Activated T-helper 1 cell treated with anti-CD3 and anti-CD28 coated beads, Interleukin-12 subunit alpha, Interleukin-12 subunit beta, Interleukin-2, Interleukin-4 antibody, amounts not matched to agents 30 ng/mL and 10 ng/mL and 1 ng/mL, durations not matched to agents 14 hours and 24 hours and 36 hours (primary cell): ENCODE results near the gene OSBPL1A. TPM values are rescaled to one million over a fixed set of nuclear protein-coding genes. Genes with fewer than 3 reads are reported as not detected.

Source experiments
- DNase-seq: peaks from one replicate; pipeline ENCODE4 v3.0.0; 2021; ENCODE audit warnings: low spot score
- H3K27ac Mint-ChIP-seq: one replicate; pipeline ENCODE4 v1.8.0; 2021; ENCODE audit warnings: mild to moderate bottlenecking, mixed read lengths
- H3K27me3 Mint-ChIP-seq: one replicate; pipeline ENCODE4 v1.8.0; 2022; ENCODE audit warnings: mild to moderate bottlenecking, moderate library complexity, mixed read lengths; ENCODE audit not compliant: insufficient read depth
- H3K36me3 Mint-ChIP-seq: one replicate; pipeline ENCODE4 v1.8.0; 2021; ENCODE audit warnings: low read depth, mixed read lengths
- H3K4me1 Mint-ChIP-seq: one replicate; pipeline ENCODE4 v1.8.0; 2021; ENCODE audit warnings: low read depth, mixed read lengths
- H3K4me3 Mint-ChIP-seq: one replicate; pipeline ENCODE4 v1.8.0; 2021; ENCODE audit warnings: mild to moderate bottlenecking, moderate library complexity, mixed read lengths
- H3K9me3 Mint-ChIP-seq: one replicate; pipeline ENCODE4 v1.8.0; 2021; ENCODE audit warnings: mixed read lengths
- intact Hi-C: fragments of 100-400 bp; cut with micrococcal nuclease; formaldehyde crosslinking; loops from one replicate; pipeline ENCODE4 v1.15.1; 2024
- total RNA-seq: library from RNA; stranded (reverse); gene quantifications from 2 replicates; pipeline ENCODE4 v1.2.3, GENCODE V29; 2022

OSBPL1A gene
- total RNA-seq, 1 donor from 2014 or later: 2.5 TPM

DNA sequence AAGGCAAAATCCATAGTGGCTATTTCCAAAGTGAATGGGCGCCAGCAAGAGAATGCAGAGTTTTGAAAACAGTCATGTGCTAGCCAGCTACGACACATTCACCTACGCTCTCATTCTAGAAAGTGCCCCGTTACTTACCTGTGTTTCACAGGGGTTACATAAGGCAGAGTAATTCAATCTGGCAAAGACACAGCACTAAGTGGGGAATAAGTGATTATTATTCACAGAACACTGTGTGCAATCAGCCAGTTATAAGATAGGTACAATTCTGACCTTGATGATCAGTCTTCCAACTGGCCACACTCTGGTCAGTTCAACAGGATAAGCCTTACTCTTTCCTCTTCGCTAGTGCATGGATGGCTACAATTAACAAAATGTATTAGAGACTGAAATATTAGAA lies 152.9 kb downstream of the OSBPL1A start:
- peaks cover 7% of the 10 kb centered on the region for H3K27me3 Mint-ChIP-seq
- intact Hi-C loops: no loop called here
- DNase-seq: no peak
- no peaks in the 10 kb centered on the region for H3K4me1 Mint-ChIP-seq
- no peak overlapping the region for H3K4me3 Mint-ChIP-seq
- no peaks in the 10 kb centered on the region for H3K9me3 Mint-ChIP-seq
- H3K36me3 Mint-ChIP-seq: no peaks in the 10 kb centered on the region
- no peak overlapping the region for H3K27ac Mint-ChIP-seq

DNA sequence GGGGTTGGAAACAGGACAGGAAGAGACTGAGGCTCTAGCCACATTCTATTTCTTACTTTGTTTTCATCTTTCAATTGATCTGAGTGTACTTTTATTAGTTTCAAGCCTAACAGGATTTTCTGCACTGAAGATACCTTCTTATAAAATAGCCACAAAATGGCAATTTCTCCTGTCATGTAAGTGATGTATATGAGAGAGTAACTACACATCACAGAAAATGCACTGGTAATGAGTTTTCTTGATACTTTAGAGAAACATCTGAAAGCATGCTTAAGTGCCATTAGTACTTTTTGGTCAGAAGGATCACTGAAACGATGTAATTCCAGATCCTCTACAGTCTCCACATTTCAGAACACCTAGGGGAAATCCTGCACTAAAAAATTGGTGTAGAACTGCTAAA lies 153.9 kb downstream of the OSBPL1A start:
- Mint-ChIP-seq H3K27me3 (peaks cover 7% of the 10 kb centered on the region), H3K4me1 (no peaks in the 10 kb centered on the region), H3K9me3 (no peaks in the 10 kb centered on the region), H3K27ac (no peak overlapping the region), H3K4me3 (no peak overlapping the region), H3K36me3 (no peaks in the 10 kb centered on the region)
- no peak for DNase-seq
- intact Hi-C loops: no loop called here

DNA sequence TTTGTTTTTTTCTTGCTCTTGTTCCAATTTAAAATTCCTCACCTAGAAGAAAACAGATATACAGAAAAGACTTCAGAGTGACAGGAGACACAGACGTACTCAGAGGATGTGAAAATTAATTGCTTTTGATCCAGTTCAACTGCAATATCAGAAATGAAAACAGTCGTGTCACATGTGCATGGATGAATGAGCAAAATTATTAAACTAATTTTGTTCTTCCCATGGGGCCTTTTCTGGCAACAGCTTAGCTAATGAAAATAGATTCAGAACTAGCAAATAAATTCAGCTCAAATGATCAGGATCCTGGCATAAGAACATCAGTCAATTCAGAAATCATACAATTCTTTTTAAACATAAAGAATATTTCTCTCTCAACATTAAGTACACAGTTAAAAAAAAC lies 158.3 kb downstream of the OSBPL1A start:
- intact Hi-C loops: no loop called here
- H3K27ac Mint-ChIP-seq: no peak overlapping the region
- H3K9me3 Mint-ChIP-seq: no peaks in the 10 kb centered on the region
- H3K4me1 Mint-ChIP-seq: no peaks in the 10 kb centered on the region
- no peak for DNase-seq
- no peaks in the 10 kb centered on the region for H3K36me3 Mint-ChIP-seq
- H3K4me3 Mint-ChIP-seq: no peak overlapping the region
- H3K27me3 Mint-ChIP-seq: peaks cover 11% of the 10 kb centered on the region

DNA sequence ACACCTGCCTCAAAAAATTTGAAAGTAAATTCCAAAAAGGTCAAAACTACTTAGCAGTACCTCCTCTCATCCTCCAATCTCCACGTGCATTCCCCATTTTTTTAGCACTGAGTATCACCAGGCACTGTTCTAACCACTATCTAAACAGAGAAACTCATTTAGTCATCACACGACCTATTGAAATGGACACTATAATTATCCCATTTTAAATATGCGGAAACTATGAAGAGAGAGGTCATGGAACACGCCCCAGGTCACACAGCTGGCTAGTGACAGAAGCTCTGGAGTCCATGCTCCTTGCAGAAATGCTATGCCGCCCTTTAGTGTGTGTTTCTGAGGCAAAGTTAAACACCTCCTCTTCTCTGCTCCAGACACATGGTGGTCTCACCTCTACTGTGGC lies 159.2 kb downstream of the OSBPL1A start:
- Mint-ChIP-seq H3K4me3 (no peak overlapping the region), H3K27ac (no peak overlapping the region), H3K9me3 (no peaks in the 10 kb centered on the region), H3K4me1 (no peaks in the 10 kb centered on the region), H3K36me3 (no peaks in the 10 kb centered on the region), H3K27me3 (peaks cover 11% of the 10 kb centered on the region)
- intact Hi-C loops: no loop called here
- no peak for DNase-seq

DNA sequence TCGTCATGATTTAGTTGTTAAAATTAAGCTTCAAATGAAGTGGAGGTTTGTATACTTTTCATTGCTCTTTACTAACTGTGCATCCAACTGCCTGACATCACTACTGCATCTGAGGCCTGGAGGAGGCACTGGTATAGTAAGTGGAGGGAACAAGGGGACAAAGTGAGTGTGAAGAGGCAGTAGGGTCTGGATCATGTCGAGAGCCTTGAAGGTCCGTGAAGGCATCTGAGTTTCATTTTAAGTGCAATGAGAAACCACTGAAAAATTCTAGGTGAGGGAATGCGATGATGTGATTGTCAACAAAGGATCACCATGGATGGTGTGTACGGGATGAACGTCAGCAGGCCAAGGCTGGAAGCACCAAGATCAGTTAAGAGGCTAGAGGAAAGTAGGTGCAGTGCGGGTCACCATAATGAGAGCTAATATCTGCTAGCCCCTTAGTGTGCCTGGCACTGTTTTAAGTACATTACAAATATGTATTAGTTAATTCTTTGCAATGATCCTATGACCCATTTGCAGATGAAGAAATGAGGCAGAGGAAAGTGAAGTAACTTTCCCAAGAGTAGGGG lies 162.7 kb downstream of the OSBPL1A start:
- Mint-ChIP-seq H3K27me3 (peaks cover 4% of the 10 kb centered on the region), H3K4me1 (no peaks in the 10 kb centered on the region), H3K9me3 (no peaks in the 10 kb centered on the region), H3K36me3 (no peaks in the 10 kb centered on the region), H3K4me3 (no peak overlapping the region), H3K27ac (no peak overlapping the region)
- intact Hi-C loops: no loop called here
- no peak for DNase-seq

DNA sequence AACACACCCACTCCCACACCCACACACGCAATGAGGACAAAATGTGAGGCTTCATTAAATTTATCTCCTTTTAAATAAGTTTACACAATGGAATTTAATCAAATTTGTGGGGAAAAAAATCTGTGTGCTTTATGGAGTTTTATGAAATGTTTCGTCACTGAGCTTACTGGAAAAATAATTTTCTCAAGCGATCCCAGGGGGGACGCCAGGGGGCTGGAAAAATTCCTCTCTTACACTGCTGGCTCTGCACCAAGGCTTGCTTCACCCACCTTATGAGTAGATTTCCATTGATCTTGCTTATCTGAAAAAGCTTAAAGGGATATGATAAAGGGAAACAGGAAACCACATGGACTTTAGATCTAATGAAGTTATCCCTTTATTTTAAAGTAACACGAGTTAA lies 163.3 kb downstream of the OSBPL1A start:
- H3K27me3 Mint-ChIP-seq: peaks cover 4% of the 10 kb centered on the region
- H3K36me3 Mint-ChIP-seq: no peaks in the 10 kb centered on the region
- H3K4me3 Mint-ChIP-seq: no peak overlapping the region
- intact Hi-C loops: no loop called here
- no peak overlapping the region for H3K27ac Mint-ChIP-seq
- no peaks in the 10 kb centered on the region for H3K4me1 Mint-ChIP-seq
- DNase-seq: no peak
- no peaks in the 10 kb centered on the region for H3K9me3 Mint-ChIP-seq

DNA sequence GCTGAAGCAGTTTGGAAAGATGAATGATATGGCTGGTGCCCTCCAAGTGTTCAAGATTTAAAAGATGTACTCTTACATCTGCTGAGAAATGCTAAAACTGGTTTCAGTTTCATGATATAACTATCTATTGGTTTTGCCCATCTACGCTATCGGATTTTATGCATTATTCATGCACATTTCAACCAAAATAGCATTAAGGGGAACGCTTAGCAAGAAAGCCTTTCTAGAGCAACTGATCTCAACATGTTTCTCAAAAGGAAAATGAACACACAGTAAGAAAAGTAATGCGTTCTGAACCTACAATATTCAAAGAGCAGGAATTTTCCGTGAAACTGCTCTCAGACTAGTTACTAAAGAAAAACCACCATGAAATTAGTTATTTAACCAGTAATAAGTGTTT lies 164.8 kb downstream of the OSBPL1A start:
- H3K36me3 Mint-ChIP-seq: no peaks in the 10 kb centered on the region

DNA sequence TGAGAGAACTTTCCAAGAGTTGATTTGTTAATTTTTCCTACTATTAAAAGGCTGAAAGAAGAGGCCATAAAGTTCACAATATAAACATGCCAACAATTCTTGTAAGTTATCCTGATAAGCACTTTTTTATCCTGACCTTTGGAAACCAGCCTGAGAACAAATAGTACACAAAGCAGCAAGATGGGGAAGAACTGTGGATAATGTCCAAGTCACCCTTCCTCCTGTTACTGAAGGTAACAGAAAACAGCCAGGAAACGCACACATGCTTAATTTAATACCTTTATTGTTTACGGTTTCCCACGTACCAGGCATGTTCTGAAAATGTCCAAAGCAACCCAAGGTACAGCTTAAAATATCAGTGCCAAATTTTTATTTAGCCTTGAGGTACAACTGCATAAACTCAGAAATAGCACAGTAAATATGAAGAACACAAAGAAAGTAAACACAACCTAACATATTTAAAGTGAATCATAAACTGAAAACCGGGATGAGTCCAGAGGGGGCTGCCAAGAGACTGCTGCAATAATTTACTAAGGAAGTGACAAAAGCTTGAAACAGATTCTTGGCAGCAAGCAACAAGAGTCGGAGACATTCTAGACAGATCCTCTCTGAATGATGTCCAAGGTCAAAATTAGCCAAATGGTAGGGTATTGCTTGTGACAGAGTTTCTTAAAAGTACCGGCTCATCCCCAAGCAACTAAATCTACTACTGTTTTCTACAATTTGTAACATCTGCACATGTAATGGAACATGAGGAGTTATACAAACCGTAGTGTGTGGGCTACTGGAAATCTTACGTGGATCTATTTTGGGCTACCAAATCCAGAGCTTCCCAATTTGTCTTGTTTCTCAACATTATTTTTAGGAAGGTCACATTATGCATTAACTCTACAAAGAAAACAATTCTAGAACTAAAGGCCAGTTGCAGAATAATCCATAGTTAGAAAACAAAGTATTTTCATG lies 165.6 kb downstream of the OSBPL1A start:
- peaks cover 4% of the 10 kb centered on the region for H3K27me3 Mint-ChIP-seq
- no peak overlapping the region for H3K27ac Mint-ChIP-seq
- no peak overlapping the region for H3K4me3 Mint-ChIP-seq
- no peaks in the 10 kb centered on the region for H3K9me3 Mint-ChIP-seq
- H3K36me3 Mint-ChIP-seq: no peaks in the 10 kb centered on the region
- intact Hi-C loops: no loop called here
- no peak for DNase-seq
- H3K4me1 Mint-ChIP-seq: no peaks in the 10 kb centered on the region

More for the DNA sequence above, 164.8 kb downstream of the OSBPL1A start:
- H3K27ac Mint-ChIP-seq: no peak overlapping the region
- H3K9me3 Mint-ChIP-seq: no peaks in the 10 kb centered on the region
- intact Hi-C loops: no loop called here
- no peak overlapping the region for H3K4me3 Mint-ChIP-seq
- DNase-seq: no peak
- H3K27me3 Mint-ChIP-seq: peaks cover 4% of the 10 kb centered on the region
- H3K4me1 Mint-ChIP-seq: no peaks in the 10 kb centered on the region

DNA sequence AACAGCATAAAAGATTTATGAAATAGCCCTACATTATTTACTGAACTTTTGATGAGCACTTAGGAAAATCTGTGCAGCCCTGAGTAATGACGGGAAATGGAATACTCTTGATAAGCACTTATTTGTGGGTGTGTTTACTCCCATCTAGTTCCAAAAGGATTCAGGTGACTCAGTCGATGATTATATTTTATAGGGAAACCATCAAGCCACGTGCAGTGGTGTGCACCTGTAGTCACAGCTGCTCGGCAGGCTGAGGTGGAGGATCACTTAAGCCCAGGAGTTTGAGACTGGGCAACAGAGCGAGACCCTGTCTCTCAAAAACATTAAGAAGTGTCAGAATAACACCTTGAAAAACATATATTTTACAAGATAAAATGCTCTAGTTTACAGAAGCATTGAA lies 166.9 kb downstream of the OSBPL1A start:
- intact Hi-C loops: no loop called here
- Mint-ChIP-seq H3K27me3 (peaks cover 7% of the 10 kb centered on the region), H3K9me3 (no peaks in the 10 kb centered on the region), H3K27ac (no peak overlapping the region), H3K4me1 (no peaks in the 10 kb centered on the region), H3K4me3 (no peak overlapping the region), H3K36me3 (no peaks in the 10 kb centered on the region)
- DNase-seq: no peak

DNA sequence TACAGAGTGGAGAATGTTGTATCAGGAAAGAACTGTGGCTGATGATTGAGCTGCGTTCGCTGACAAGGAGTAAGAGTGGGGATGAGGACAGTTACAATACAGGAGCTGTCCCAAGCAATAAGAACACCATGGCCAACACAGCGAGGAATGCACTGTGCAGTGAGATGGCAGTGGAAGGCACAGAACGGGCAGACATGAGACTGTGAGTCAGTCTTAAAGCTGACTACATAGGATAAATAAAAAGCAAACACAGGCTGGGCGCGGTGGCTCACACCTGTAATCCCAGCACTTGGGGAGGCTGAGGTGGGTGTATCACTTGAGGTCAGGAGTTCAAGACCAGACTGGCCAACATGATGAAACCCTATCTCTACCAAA lies 169.0 kb downstream of the OSBPL1A start:
- Mint-ChIP-seq H3K36me3 (no peaks in the 10 kb centered on the region), H3K9me3 (no peaks in the 10 kb centered on the region), H3K27ac (no peak overlapping the region), H3K27me3 (peaks cover 10% of the 10 kb centered on the region), H3K4me3 (no peak overlapping the region), H3K4me1 (no peaks in the 10 kb centered on the region)
- intact Hi-C loops: no loop called here
- no peak for DNase-seq

DNA sequence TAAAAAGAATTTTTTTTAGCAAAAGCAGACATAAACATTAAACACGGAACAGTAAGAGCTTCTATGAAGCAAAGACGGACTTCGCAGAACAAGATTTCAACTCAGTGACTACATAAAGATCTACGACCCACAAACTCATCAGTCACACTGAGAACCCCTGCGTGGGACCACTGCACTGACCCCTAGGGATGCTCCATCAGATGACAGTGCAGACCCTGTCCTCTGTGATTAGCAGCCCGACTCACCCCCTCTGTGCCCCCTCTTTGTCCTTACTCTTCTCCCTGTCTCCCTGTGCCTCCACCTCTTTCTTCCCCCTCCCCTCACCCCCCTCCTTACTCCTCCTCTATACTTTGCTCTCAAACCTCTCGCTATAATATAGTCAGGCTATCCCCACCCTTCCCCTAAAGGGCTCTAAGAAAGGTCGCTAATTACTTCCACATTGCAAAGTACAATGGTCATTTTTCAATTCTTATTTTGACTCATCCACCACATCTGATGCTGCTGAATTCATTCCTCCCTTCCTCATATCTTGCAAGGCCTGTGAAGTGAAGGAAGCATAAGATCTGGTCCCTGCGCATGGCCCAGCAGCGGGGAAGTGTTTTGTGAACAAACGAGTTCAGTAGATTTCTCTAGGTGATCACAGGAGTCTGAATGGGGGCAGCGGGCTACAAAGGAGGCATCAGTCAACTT lies 169.5 kb downstream of the OSBPL1A start:
- no peak for DNase-seq
- intact Hi-C loops: no loop called here
- no peaks in the 10 kb centered on the region for H3K4me1 Mint-ChIP-seq
- H3K36me3 Mint-ChIP-seq: no peaks in the 10 kb centered on the region
- H3K9me3 Mint-ChIP-seq: no peaks in the 10 kb centered on the region
- H3K27ac Mint-ChIP-seq: no peak overlapping the region
- peaks cover 10% of the 10 kb centered on the region for H3K27me3 Mint-ChIP-seq
- H3K4me3 Mint-ChIP-seq: no peak overlapping the region

DNA sequence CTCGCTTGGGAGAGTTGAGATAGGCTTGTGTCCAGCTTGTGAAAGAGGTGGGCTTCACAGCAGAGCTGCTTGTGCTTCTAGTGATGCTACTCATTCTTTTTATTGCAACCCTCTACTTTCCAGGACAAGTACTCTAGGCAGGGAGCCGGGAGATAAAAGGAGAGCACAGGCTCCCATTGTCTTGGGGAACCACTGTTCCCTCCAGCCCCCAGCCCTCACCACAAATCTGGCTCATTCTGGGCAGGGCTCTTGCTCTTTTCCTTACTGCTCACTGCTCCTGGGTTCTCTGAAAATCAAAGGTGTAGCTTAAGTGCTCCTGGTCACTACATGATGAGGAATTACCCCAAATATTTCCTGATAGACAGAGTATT lies 177.3 kb downstream of the OSBPL1A start:
- H3K36me3 Mint-ChIP-seq: no peaks in the 10 kb centered on the region
- H3K9me3 Mint-ChIP-seq: no peaks in the 10 kb centered on the region
- no peak overlapping the region for H3K27ac Mint-ChIP-seq
- no peak overlapping the region for H3K4me3 Mint-ChIP-seq
- no peak for DNase-seq
- intact Hi-C loops: no loop called here
- H3K27me3 Mint-ChIP-seq: peaks cover 21% of the 10 kb centered on the region
- H3K4me1 Mint-ChIP-seq: no peaks in the 10 kb centered on the region
